ENCODE measurements around the gene PHLDA3.

Gene PHLDA3

DNA sequence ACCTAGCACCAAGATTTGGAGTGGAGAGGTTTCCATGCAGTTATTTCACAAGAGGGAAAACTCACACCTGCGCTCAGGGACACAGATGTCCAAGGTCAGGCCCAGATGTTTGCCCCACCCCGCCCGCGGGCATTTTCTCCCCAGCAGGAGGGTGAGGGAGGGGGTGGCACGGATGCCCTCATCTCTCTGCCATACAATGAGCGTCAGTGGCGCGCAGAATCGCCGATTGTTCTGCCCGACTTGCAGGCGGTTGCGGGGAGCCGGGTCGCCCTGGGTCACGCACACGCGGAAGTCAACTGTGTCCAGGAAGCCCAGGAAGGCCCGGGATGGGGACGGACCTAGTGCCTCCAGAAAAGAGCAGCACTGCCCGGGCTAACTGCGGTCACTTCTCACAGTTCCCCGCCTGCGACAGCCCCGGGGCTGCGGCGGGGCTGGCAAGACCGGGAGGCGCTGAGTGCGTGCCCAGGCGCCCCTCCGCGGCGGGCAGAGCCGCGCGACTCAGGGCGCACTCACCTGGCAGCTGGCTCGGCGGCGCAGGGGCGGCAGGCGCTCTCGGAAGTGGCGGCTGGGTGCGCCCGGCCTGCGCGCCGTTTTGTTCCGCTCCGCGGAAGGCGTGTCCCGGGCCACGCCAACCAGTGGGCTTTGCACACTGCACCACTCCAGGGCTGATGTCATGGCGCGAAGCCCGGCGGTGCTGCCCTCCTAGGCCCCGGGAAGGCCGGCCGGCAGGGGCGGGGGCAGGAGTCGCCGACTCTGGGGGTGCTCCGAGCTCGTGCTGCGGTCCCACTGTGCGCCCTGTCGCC, 37.8 kb upstream of the PHLDA3 start, which contains the start of gene CSRP1:
Gene CSRP1, minus strand, starts transcription at position 567 of the 803 bp plus-strand sequence. CDS start 10,820 bp downstream, outside the sequence.
- no peak for DNase-seq (ENCODE audit: extremely low read depth, low read depth)
- TF ChIP-seq, protein P1, sequence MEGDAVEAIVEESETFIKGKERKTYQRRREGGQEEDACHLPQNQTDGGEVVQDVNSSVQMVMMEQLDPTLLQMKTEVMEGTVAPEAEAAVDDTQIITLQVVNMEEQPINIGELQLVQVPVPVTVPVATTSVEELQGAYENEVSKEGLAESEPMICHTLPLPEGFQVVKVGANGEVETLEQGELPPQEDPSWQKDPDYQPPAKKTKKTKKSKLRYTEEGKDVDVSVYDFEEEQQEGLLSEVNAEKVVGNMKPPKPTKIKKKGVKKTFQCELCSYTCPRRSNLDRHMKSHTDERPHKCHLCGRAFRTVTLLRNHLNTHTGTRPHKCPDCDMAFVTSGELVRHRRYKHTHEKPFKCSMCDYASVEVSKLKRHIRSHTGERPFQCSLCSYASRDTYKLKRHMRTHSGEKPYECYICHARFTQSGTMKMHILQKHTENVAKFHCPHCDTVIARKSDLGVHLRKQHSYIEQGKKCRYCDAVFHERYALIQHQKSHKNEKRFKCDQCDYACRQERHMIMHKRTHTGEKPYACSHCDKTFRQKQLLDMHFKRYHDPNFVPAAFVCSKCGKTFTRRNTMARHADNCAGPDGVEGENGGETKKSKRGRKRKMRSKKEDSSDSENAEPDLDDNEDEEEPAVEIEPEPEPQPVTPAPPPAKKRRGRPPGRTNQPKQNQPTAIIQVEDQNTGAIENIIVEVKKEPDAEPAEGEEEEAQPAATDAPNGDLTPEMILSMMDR (IDR thresholded peaks at IDR 0.05; ENCODE audit: low read depth, low read length): no peak

DNA sequence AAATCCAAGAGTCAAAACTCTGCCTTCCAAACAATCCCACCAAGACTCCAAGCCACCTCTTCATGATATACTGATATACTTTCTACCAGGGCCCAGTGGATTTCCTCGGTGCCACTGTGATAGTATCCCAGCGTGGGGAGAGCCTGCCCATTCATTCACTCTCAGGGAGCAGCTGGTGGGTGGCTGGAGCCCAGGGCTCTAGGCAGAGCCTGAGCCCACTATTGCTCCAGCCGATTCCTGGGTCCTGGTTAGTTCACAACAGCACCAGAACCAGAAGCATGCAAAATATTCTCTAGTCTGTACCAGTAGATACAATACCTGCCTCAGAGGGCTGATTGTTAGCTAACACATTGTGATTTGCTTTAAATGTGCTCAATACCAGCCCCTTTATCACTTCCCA, 37.1 kb upstream of the PHLDA3 start:
- TF ChIP-seq, protein P1 (IDR thresholded peaks at IDR 0.05; ENCODE audit: low read depth, low read length): no peak
- DNase-seq (ENCODE audit: extremely low read depth, low read depth): no peak

DNA sequence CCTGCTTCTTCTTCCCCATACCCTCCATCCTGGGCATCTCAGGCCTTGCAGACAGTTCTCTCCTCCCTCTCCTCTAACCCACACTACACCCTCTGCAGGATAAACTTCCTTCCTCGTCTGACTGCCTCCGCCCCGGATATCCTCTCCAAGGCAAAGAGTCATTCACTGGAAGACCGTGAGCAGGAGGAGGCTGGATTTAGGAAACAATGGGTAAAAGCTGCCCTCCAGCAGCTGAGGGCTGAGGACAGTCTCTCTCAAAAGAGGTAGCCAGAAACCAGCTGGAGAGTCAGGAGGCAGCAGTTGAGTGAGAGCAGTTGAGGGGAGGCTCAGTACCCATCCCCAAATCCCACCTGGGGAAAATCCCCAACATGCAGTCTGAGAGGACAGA, 36.5 kb upstream of the PHLDA3 start:
- no peak for DNase-seq (ENCODE audit: extremely low read depth, low read depth)
- TF ChIP-seq, protein P1 (IDR thresholded peaks at IDR 0.05; ENCODE audit: low read depth, low read length): no peak; the same call in 1 of the 2 replicates

DNA sequence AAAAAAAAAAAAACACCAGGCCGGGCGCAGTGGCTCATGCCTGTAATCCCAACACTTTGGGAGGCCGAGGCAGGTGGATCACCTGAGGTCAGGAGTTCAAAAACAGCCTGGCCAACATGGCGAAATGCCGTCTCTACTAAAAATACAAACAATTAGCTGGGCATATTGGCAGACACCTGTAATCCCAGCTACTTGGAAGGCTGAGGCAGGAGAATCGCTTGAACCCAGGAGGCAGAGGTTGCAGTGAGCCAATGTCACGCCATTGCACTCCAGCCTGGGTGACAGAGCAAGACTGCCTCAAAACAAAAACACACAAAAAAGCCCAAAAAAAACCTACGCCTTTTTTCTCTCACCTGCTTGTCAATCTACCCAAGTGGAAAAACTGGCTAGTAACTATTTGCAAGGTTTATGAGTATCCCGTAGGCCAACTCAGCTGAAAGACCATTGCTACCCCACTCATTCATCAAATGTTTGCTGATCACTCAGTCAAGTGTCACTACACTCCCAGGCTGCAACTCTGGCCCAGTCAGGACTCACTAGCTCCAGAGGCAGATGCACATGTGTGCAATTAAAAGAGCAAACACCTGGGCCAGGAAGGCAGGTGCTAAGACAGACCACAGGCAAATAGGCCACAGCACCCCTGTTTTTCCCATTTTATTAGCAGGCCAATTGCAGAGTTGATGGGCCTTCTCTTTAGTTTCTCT, 36.0 kb upstream of the PHLDA3 start:
- no peak for DNase-seq (ENCODE audit: extremely low read depth, low read depth)
- TF ChIP-seq, protein P1 (IDR thresholded peaks at IDR 0.05; ENCODE audit: low read depth, low read length): no peak

DNA sequence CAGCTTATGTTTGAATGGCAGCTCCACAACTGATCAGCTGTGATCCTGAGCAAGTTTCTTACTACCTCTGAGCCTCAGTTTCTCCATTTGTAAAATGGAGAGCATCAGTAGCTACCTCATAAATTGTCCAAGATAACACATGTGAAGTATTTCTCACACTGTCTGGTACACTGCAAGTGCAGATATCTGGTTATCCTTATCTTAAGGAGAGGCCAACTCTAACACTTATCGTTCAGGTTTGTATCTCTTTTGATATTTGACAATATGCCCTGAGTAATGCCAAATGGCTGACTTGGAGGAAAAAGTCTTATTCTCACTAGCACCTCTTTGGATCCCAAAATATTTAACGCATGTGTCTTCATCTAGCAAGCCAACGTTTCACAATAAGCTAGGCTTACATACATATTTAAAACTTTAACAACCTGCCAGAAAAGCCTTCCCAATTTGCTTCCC, 35.2 kb upstream of the PHLDA3 start:
- TF ChIP-seq, protein P1 (IDR thresholded peaks at IDR 0.05; ENCODE audit: low read depth, low read length): no peak

DNA sequence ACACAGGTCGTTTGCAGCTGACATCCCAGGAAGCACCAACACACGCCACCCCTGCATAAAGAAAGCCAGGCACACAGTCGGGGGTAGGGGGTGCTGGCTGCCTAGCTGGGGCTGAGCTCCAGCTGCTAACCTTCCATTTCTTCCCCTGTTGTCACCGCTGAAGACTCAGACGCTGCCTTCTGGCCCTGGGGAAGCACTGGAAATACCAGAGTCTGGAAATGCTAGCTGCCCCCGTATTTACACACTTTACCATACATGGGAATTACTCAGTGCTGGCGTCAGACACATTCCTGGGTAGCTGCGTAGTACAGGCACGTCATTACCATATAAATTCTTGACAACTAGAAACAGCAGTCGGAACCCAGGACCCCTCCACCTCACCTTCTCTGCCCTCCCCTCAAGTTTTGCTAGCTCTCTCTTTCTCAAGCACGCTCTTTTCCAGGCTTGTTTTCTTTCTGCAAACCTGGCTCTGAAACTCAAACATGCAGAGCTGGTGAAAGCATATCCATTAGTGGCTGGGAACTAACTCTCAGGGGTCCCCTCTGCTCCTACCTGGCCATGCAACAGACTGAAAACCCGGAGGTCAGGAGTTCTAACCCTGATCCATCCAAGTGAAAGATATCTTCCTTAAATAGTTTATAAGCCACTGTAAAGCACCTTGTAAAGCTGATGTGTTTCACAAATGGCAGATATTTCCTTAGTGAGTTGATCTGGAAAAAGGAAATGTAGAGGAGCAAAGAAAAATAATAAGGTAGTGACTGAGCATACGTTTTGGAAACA, 34.6 kb upstream of the PHLDA3 start:
- peak; percentile 78 for DNase-seq (ENCODE audit: extremely low read depth, low read depth)
- TF ChIP-seq, protein P1 (IDR thresholded peaks at IDR 0.05; ENCODE audit: low read depth, low read length): no peak

More for the DNA sequence above, 35.2 kb upstream of the PHLDA3 start:
- no peak for DNase-seq (ENCODE audit: extremely low read depth, low read depth)

Data from AG09319 (cell line).